ENCODE data around the gene DPF3. TPM values are rescaled to one million over a fixed set of nuclear protein-coding genes. Genes with fewer than 3 reads are reported as not detected.

The DPF3 gene
- total and polyA plus RNA-seq, 7 experiments from 2014 or later = 0.07 to 5.5 (median 0.57) TPM; not detected in 1

DNA sequence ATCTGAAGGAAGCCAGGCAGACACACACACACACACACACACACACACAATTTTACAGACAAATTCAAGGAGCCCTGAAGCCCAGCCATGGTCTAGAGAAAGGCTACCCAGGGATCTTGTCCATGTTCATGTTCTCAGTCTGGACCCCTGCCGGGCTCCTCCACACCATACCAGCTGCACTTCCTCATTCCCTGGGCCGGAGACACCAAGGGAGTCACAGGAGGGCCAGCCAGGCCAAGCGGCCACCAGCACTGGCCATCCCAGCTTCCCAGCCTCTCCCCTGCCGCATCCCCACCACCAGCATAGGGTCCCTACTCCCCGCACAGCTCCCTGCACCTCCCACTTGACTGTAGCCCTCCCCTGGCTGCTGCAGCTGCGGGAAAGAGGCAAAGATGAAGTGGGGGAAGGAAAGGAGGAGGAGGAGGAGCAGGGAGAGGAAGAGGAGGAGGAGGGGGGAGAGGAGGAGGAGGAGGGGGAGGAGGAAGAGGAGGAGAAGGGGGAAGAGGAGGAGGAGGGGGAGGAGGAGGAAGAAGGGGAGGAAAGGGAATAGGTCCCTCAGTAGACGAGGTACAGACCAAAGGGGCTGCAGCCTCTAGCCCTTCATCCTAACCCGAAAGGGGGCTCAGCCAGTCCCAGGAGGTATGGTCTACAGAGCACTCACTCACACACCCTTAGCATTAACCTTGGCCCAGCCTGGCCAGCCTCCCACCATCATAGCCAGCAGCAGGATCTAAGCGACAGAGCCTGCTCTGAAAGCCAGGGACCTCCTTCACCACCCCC is 293.2 kb downstream of the DPF3 start:
- POLR2A ChIA-PET = interaction anchor here (0.6 kb wide), 1 partner anchor 73 kb away, joined by 3 read pairs; no protein-coding TSS in a partner anchor
- intact Hi-C loops (cut with micrococcal nuclease) = no loop called here
- peaks cover 0 to 6% (median 0%) of the 10 kb centered on the region in 5 donors for H3K36me3 Mint-ChIP-seq
- DNase-seq (no peak), ATAC-seq (no peak)
- H3K27ac ChIP-seq (ENCODE audit: low read depth, low read length) = no peak overlapping the region
- H3K9me3 ChIP-seq (ENCODE audit: control insufficient read depth in 2 of 3, low read length in 3 of 3) = no peaks in the 10 kb centered on the region
- no peaks in the 10 kb centered on the region for H3K4me1 ChIP-seq (ENCODE audit: control insufficient read depth in 2 of 2, insufficient read depth in 2 of 2, low read length in 2 of 2)
- H3K9me3 Mint-ChIP-seq = peaks cover 0 to 4% (median 0%) of the 10 kb centered on the region in 11 donors
- peaks cover 7 to 11% (median 9%) of the 10 kb centered on the region in 7 donors for H3K4me1 Mint-ChIP-seq
- H3K27me3 Mint-ChIP-seq = peaks cover 0 to 57% (median 8%) of the 10 kb centered on the region in 5 donors
- no peaks in the 10 kb centered on the region for H3K27me3 ChIP-seq (ENCODE audit: control insufficient read depth in 2 of 2, insufficient read depth in 2 of 2, low read length in 2 of 2)
- H3K36me3 ChIP-seq (ENCODE audit: control insufficient read depth in 2 of 3, insufficient read depth in 3 of 3, low read length in 3 of 3) = no peaks in the 10 kb centered on the region
- CTCF ChIA-PET = no interaction called here
- H3K27ac Mint-ChIP-seq = peak overlapping the region in 1 of 9 donors; percentile 46
- no peak overlapping the region for H3K4me3 Mint-ChIP-seq
- H3K4me3 ChIP-seq (ENCODE audit: low read length) = no peak overlapping the region

DNA sequence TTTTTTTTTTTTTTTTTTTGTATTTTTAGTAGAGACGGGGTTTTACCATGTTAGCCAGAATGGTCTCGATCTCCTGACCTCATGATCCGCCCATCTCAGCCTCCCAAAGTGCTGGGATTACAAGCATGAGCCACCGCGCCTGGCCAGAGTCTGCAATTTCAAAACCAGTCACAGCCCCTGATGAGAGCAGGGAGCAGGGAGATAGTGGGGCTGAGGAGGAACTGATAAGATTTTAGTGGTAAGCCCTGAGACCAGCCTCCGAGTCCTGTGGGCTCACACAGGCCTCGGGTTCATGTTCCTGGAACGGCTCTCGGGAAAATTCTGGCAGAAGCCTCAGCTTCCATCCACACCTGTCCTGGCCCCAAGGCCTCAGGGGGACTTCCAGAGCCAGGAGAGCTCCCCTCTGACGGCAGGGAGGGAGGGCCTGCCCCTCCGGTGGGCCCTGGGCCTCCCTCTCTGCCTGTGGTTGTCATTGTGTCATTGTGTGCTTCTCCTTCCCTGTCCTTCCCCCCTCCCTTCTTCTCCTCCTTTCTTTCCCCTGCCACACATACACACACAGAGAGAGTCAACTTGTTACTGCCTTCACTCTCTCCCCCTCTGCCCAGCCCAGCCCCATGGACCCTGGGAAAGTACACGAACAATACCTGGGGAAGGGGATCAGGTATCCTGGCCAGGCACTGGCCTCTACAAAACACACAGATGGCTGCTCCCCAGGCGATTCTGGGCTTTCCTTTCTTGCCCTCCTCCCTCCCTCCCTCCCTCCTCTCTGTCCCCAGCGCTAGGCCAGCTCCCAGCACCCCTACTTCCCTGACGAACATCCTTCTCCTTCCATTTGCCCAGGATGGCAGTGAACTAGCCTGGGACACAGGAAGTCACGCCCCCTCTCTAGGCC is 294.1 kb downstream of the DPF3 start:
- H3K36me3 ChIP-seq (ENCODE audit: control insufficient read depth in 2 of 3, insufficient read depth in 3 of 3, low read length in 3 of 3) = no peaks in the 10 kb centered on the region
- peaks cover 0 to 59% (median 8%) of the 10 kb centered on the region in 5 donors for H3K27me3 Mint-ChIP-seq
- no peak overlapping the region for H3K4me3 ChIP-seq (ENCODE audit: low read length)
- H3K9me3 ChIP-seq (ENCODE audit: control insufficient read depth in 2 of 3, low read length in 3 of 3) = no peaks in the 10 kb centered on the region
- ChIA-PET POLR2A (no interaction called here), CTCF (no interaction called here)
- no peak for ATAC-seq
- peaks cover 4 to 8% of the 10 kb centered on the region in 2 donors for H3K4me1 ChIP-seq (ENCODE audit: control insufficient read depth in 2 of 2, insufficient read depth in 2 of 2, low read length in 2 of 2)
- no peak overlapping the region for H3K27ac ChIP-seq (ENCODE audit: low read depth, low read length)
- peaks cover 0 to 13% (median 0%) of the 10 kb centered on the region in 5 donors for H3K36me3 Mint-ChIP-seq
- peak overlapping the region in 1 of 9 donors; percentile 46 for H3K27ac Mint-ChIP-seq
- intact Hi-C loops (cut with micrococcal nuclease) = loop anchor here in 1 of 2 donors (10.0 kb wide), 1 partner anchor 305 kb away; no protein-coding TSS in a partner anchor
- DNase-seq = no peak
- peaks cover 0 to 4% (median 0%) of the 10 kb centered on the region in 11 donors for H3K9me3 Mint-ChIP-seq
- peaks cover 11 to 20% (median 16%) of the 10 kb centered on the region in 7 donors for H3K4me1 Mint-ChIP-seq
- H3K27me3 ChIP-seq (ENCODE audit: control insufficient read depth in 2 of 2, insufficient read depth in 2 of 2, low read length in 2 of 2) = no peaks in the 10 kb centered on the region
- H3K4me3 Mint-ChIP-seq = no peak overlapping the region

GRCh38 chr14:72598306-72598705 is 295.6 kb downstream of the DPF3 start:
- peaks cover 13 to 18% of the 10 kb centered on the region in 2 donors for H3K4me1 ChIP-seq (ENCODE audit: control insufficient read depth in 2 of 2, insufficient read depth in 2 of 2, low read length in 2 of 2)
- DNase-seq (no peak), ATAC-seq (no peak)
- peaks cover 0 to 4% (median 0%) of the 10 kb centered on the region in 11 donors for H3K9me3 Mint-ChIP-seq
- peaks cover 20 to 34% (median 31%) of the 10 kb centered on the region in 7 donors for H3K4me1 Mint-ChIP-seq
- no peak overlapping the region for H3K4me3 Mint-ChIP-seq
- no peak overlapping the region for H3K27ac ChIP-seq (ENCODE audit: low read depth, low read length)
- ChIA-PET POLR2A (no interaction called here), CTCF (no interaction called here)
- no peaks in the 10 kb centered on the region for H3K27me3 ChIP-seq (ENCODE audit: control insufficient read depth in 2 of 2, insufficient read depth in 2 of 2, low read length in 2 of 2)
- peaks cover 0 to 16% (median 0%) of the 10 kb centered on the region in 5 donors for H3K36me3 Mint-ChIP-seq
- no peaks in the 10 kb centered on the region for H3K36me3 ChIP-seq (ENCODE audit: control insufficient read depth in 2 of 3, insufficient read depth in 3 of 3, low read length in 3 of 3)
- H3K27me3 Mint-ChIP-seq = peaks cover 0 to 46% (median 0%) of the 10 kb centered on the region in 5 donors
- no peaks in the 10 kb centered on the region for H3K9me3 ChIP-seq (ENCODE audit: control insufficient read depth in 2 of 3, low read length in 3 of 3)
- intact Hi-C loops (cut with micrococcal nuclease) = loop anchor here in 1 of 2 donors (10.0 kb wide), 1 partner anchor 306 kb away; no protein-coding TSS in a partner anchor
- no peak overlapping the region for H3K4me3 ChIP-seq (ENCODE audit: low read length)
- H3K27ac Mint-ChIP-seq = no peak overlapping the region

GRCh38 chr14:72597252-72598233 is 296.4 kb downstream of the DPF3 start:
- peaks cover 0 to 44% (median 4%) of the 10 kb centered on the region in 5 donors for H3K27me3 Mint-ChIP-seq
- H3K4me1 Mint-ChIP-seq = peaks cover 24 to 41% (median 36%) of the 10 kb centered on the region in 7 donors
- H3K27ac Mint-ChIP-seq = no peak overlapping the region

GRCh38 chr14:72595152-72595862 is 298.6 kb downstream of the DPF3 start:
- ATAC-seq (no peak), DNase-seq (no peak)
- intact Hi-C loops (cut with micrococcal nuclease) = loop anchor here (2.0 to 10.0 kb wide), 2 partner anchors 299 to 309 kb away; partner anchors contain the start of gene DPF3 (in 1 of the 2)
- peak overlapping the region in 6 of 10 donors; percentile 18 to 75 (median 68) for H3K4me3 Mint-ChIP-seq
- Histone ChIP-seq H3K36me3 (ENCODE audit: control insufficient read depth in 2 of 3, insufficient read depth in 3 of 3, low read length in 3 of 3) (no peaks in the 10 kb centered on the region), H3K4me1 (ENCODE audit: control insufficient read depth in 2 of 2, insufficient read depth in 2 of 2, low read length in 2 of 2) (peaks cover 19 to 43% of the 10 kb centered on the region in 2 donors), H3K4me3 (ENCODE audit: low read length) (no peak overlapping the region), H3K9me3 (ENCODE audit: control insufficient read depth in 2 of 3, low read length in 3 of 3) (no peaks in the 10 kb centered on the region), H3K27ac (ENCODE audit: low read depth, low read length) (no peak overlapping the region), H3K27me3 (ENCODE audit: control insufficient read depth in 2 of 2, insufficient read depth in 2 of 2, low read length in 2 of 2) (peaks cover 0 to 6% of the 10 kb centered on the region in 2 donors)
- H3K27ac Mint-ChIP-seq = peak overlapping the region in 1 of 9 donors; percentile 68
- H3K4me1 Mint-ChIP-seq = peaks cover 31 to 59% (median 53%) of the 10 kb centered on the region in 7 donors
- peaks cover 0 to 34% (median 0%) of the 10 kb centered on the region in 5 donors for H3K36me3 Mint-ChIP-seq
- H3K9me3 Mint-ChIP-seq = peaks cover 0 to 14% (median 0%) of the 10 kb centered on the region in 11 donors
- CTCF ChIA-PET = no interaction called here
- peaks cover 0 to 37% (median 8%) of the 10 kb centered on the region in 5 donors for H3K27me3 Mint-ChIP-seq
- POLR2A ChIA-PET = no interaction called here

More at GRCh38 chr14:72597252-72598233, 296.4 kb downstream of the DPF3 start:
- Mint-ChIP-seq H3K36me3 (peaks cover 0 to 18% (median 0%) of the 10 kb centered on the region in 5 donors), H3K9me3 (peaks cover 0 to 7% (median 0%) of the 10 kb centered on the region in 11 donors), H3K4me3 (no peak overlapping the region)
- H3K27ac ChIP-seq (ENCODE audit: low read depth, low read length) = no peak overlapping the region
- intact Hi-C loops (cut with micrococcal nuclease) = loop anchor here in 1 of 2 donors (10.0 kb wide), 1 partner anchor 307 kb away; no protein-coding TSS in a partner anchor
- no peak overlapping the region for H3K4me3 ChIP-seq (ENCODE audit: low read length)
- no peaks in the 10 kb centered on the region for H3K9me3 ChIP-seq (ENCODE audit: control insufficient read depth in 2 of 3, low read length in 3 of 3)
- no peaks in the 10 kb centered on the region for H3K27me3 ChIP-seq (ENCODE audit: control insufficient read depth in 2 of 2, insufficient read depth in 2 of 2, low read length in 2 of 2)
- ChIA-PET CTCF (no interaction called here), POLR2A (no interaction called here)
- no peaks in the 10 kb centered on the region for H3K36me3 ChIP-seq (ENCODE audit: control insufficient read depth in 2 of 3, insufficient read depth in 3 of 3, low read length in 3 of 3)
- DNase-seq (no peak), ATAC-seq (no peak)
- peaks cover 13 to 25% of the 10 kb centered on the region in 2 donors for H3K4me1 ChIP-seq (ENCODE audit: control insufficient read depth in 2 of 2, insufficient read depth in 2 of 2, low read length in 2 of 2)

All from naive thymus-derived CD4-positive, alpha-beta T cell (primary cell).